Fibroblast of villous mesenchyme (primary cell): Measurements from ENCODE around the gene CD46. TPM values are rescaled to one million over a fixed set of nuclear protein-coding genes. Genes with fewer than 3 reads are reported as not detected.

Experiments used
- DNase-seq: peaks from one replicate; pipeline ENCODE4 v3.0.0-alpha.2; 2010; ENCODE audit warnings: low read depth
- H3K4me3 ChIP-seq: 2 replicates; pipeline ENCODE4 v1.5.1; 2011; ENCODE audit warnings: low read depth, mild to moderate bottlenecking, low read length
- total RNA-seq: library from RNA; depleted of rRNA; stranded (reverse); fragments of >200 nt; gene quantifications from 2 replicates; pipeline ENCODE4 v1.2.3, GENCODE V29; 2012
- TF ChIP-seq, protein P1 (sequence below): IDR thresholded peaks from 2 replicates; pipeline ENCODE4 v1.5.1; 2012; ENCODE audit warnings: low read depth, mild to moderate bottlenecking, low read length; ENCODE audit not compliant: insufficient read depth

CD46 gene
- total RNA-seq, 1 donor: 153 TPM

DNA sequence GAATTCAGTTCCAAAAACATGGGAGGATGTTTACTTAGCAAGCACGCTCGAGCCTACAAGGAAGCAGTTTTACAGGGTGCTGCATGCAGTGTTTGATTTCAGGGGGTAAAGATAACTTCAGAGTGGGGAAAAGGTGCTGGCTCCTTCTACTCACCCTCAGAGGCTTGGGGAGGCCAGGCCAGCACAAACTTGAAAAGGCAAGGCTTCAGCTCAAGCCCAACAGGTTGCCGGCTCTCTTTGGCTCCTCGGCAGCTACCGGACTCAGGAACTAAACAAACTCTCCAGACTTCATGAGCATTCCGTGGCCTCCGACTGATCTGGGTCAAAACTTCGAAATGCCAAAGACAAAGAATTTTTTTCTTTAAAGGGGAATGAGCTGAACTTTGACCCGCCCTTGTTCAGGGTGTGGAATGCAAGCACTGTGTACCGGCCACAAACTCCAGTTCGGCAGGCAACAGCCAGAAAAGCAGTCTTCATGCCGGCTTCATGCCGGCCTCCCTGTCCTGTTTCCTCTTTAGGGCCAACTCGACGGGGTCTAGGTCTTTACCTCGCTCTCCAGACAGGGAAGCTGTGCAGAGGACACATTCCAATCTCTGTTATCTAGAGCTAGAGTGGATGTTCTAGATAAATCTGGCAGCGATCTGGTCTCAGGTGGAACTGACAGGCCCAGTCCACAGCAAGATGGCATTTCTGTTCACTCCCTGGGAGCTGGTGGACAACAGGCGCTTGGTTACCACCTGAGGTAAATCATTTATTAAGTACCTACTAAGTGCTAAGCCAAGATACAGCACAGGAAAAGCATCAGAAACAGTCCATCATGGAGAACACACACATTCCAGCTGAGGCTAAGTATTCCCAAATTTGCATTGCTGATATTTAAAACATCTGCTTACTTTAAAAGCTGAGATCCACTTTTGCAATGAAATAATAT, 75.0 kb downstream of the CD46 start:
- H3K4me3 ChIP-seq: peak overlapping the region; percentile 45

DNA sequence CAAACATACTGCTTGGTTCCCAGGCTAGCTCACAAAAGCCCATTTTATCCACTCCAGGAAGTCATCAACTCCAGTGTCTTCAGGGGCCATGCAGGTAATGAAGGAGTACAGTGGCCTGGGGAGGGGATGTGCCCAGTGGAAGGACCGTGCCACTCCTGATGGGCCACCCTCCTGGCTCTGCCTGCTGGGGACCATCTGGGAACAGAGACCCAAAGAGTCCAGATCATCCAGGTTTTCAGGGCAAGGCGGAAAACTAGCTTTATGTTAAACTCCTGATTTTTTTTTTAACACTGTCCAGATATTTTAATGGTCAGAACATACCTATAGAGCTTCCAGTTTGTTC, 75.6 kb downstream of the CD46 start:
- TF ChIP-seq, protein P1, sequence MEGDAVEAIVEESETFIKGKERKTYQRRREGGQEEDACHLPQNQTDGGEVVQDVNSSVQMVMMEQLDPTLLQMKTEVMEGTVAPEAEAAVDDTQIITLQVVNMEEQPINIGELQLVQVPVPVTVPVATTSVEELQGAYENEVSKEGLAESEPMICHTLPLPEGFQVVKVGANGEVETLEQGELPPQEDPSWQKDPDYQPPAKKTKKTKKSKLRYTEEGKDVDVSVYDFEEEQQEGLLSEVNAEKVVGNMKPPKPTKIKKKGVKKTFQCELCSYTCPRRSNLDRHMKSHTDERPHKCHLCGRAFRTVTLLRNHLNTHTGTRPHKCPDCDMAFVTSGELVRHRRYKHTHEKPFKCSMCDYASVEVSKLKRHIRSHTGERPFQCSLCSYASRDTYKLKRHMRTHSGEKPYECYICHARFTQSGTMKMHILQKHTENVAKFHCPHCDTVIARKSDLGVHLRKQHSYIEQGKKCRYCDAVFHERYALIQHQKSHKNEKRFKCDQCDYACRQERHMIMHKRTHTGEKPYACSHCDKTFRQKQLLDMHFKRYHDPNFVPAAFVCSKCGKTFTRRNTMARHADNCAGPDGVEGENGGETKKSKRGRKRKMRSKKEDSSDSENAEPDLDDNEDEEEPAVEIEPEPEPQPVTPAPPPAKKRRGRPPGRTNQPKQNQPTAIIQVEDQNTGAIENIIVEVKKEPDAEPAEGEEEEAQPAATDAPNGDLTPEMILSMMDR: no peak
- no peak for DNase-seq
- H3K4me3 ChIP-seq: no peak overlapping the region

More for the DNA sequence above, 75.0 kb downstream of the CD46 start:
- peak; percentile 71 for DNase-seq
- TF ChIP-seq, protein P1: no peak

DNA sequence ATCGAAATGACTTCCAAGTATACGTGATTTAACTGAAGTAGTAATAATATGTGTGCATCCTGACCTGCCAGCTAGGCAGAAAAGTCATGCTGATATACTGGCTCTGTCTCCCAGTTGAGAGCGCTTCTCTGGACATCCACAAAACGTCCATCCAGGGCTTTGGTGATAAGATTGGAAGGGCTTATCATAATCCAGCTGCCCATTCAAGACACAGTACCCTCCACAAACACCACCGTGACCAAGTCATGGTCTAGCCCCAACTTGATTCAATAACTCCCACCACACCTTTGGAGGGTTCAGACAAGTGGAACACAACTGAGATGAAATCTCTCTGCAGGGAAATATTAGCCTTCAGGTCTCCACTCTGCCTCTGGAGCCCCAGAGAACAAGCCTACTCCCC, 76.2 kb downstream of the CD46 start:
- DNase-seq: no peak
- TF ChIP-seq, protein P1: no peak
- H3K4me3 ChIP-seq: no peak overlapping the region

DNA sequence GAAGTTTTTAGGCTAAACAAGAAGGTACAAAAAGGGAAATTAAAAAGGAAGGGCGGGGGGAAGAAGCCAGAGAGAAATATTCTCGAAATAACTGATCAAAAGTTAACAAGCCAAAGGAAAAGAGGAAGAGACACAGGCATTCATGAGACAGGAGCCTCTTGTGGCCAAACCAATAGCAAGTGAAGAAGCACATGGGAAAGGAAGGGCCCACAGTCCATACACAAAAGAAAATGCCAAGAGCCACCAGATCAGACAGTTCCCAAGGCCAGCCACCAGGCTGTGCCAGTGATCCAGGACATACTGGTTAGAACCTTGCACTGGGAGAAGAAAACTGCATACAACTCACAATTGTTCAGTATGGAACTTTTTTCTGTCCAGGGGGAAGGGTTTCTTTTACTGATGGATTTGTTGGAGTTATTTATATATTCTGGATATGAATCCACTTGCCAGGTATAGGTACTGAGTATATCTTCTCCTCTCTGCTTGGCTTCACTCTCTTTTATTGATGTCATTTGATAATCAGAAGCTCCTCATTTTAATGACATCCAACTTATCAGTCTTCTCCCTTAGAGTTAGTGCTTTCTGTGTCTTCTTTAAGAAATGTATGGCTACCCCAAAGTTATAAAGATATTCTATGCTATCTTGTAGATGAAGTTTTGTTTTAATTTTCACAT, 76.8 kb downstream of the CD46 start:
- TF ChIP-seq, protein P1: peak; percentile 95
- H3K4me3 ChIP-seq: no peak overlapping the region
- peak; percentile 91 for DNase-seq

DNA sequence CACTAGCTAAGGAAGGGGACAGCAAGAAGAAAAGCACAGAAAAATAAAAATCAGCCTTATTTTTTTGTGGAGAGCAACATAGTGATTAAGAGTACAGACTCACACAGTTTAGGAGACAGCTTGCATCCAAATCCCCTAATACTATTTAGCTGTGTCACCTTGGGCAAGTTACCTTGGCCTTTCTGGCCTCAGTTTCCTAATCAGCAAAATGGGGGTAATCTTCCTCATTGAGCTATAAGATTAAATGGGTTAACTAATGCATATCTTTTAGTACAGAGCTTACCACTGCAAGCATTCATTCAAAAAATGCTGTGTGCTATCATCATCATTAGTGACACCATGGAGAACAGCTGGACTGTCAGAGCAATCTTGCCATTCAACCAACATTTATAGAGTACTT, 77.7 kb downstream of the CD46 start:
- DNase-seq: no peak
- H3K4me3 ChIP-seq: no peak overlapping the region
- TF ChIP-seq, protein P1: no peak

DNA sequence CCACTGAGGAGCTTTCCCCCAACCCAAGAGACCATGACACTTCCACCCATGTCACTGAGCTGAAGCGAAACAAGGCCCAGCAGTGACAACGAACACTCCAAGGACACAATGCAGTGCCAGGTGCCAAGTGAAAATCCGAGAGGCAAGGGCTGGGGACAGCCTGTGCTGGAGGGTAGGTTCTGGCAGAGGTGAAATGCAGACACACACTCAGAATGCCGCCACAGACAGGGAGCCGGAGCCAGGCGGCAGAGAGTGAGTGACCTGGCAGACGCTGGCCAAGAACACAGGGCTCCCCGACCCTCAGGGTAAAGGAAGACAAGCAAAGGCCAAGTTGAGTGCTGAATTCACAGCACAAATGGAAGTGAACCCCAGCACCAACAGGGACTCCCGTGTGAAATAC, 78.9 kb downstream of the CD46 start:
- no peak for DNase-seq
- H3K4me3 ChIP-seq: no peak overlapping the region
- TF ChIP-seq, protein P1: no peak
